Colonic mucosa (tissue), 4 donors: ENCODE results near the gene PPP1R9B. TPM values are rescaled to one million over a fixed set of nuclear protein-coding genes. Genes with fewer than 3 reads are reported as not detected.

Experiments
- DNase-seq: peaks from one replicate; pipeline ENCODE4 v3.0.0-alpha.2; 2020
- H3K27ac ChIP-seq: fragments of 200-600 bp; one replicate; pipeline ENCODE4 v1.8.0; 2021
- H3K27me3 ChIP-seq: fragments of 200-600 bp; one replicate; pipeline ENCODE4 v1.8.0; 2021
- H3K36me3 ChIP-seq: fragments of 200-600 bp; one replicate; pipeline ENCODE4 v1.8.0; 2021
- H3K4me1 ChIP-seq: fragments of 200-600 bp; one replicate; pipeline ENCODE4 v1.8.0; 2021; ENCODE audit warnings: mild to moderate bottlenecking
- H3K4me3 ChIP-seq: fragments of 200-600 bp; one replicate; pipeline ENCODE4 v1.8.0; 2021
- H3K9ac ChIP-seq, 2 donors: one replicate each; pipeline ENCODE4 v1.7.0; 2013; ENCODE audit warnings: control low read depth in 2 of 2, low read depth in 2 of 2, low read length in 2 of 2
- H3K9me3 ChIP-seq: fragments of 200-600 bp; one replicate; pipeline ENCODE4 v1.8.0; 2021
- intact Hi-C: fragments of 100-400 bp; cut with DNase I; formaldehyde crosslinking; loops from one replicate; pipeline ENCODE4 v1.14.1; 2022
- total RNA-seq, 2 donors: library from RNA; stranded (reverse); fragmentation: NEBNext Ultra II Directional in 1 of 2; extraction: Animal tissue kit (Norgen Biotek cat#: 25700) in 1 of 2; gene quantifications; one replicate each; pipeline ENCODE4 v1.2.1, GENCODE V29; 2021
- TF ChIP-seq, protein P1 (sequence below): fragments of 200-600 bp; IDR thresholded peaks from one replicate; pipeline ENCODE4 v1.8.0; 2022; ENCODE audit warnings: antibody characterized with exemption, mild to moderate bottlenecking
- donor health status: healthy.
- donor health status: DM: no; HTN: no; CAD: no.
- donor health status: DM: no; HTN: no; CAD: no.

Gene PPP1R9B
- total RNA-seq, 2 donors from 2014 or later, result 36.6 to 43.2 TPM

- TF ChIP-seq, protein P1, sequence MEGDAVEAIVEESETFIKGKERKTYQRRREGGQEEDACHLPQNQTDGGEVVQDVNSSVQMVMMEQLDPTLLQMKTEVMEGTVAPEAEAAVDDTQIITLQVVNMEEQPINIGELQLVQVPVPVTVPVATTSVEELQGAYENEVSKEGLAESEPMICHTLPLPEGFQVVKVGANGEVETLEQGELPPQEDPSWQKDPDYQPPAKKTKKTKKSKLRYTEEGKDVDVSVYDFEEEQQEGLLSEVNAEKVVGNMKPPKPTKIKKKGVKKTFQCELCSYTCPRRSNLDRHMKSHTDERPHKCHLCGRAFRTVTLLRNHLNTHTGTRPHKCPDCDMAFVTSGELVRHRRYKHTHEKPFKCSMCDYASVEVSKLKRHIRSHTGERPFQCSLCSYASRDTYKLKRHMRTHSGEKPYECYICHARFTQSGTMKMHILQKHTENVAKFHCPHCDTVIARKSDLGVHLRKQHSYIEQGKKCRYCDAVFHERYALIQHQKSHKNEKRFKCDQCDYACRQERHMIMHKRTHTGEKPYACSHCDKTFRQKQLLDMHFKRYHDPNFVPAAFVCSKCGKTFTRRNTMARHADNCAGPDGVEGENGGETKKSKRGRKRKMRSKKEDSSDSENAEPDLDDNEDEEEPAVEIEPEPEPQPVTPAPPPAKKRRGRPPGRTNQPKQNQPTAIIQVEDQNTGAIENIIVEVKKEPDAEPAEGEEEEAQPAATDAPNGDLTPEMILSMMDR, result no peak
- intact Hi-C loops, result no loop called here
- Histone ChIP-seq H3K27me3 (no peaks in the 10 kb centered on the region), H3K9ac (no peak overlapping the region), H3K27ac (no peak overlapping the region), H3K4me3 (no peak overlapping the region), H3K9me3 (no peaks in the 10 kb centered on the region), H3K36me3 (no peaks in the 10 kb centered on the region), H3K4me1 (no peaks in the 10 kb centered on the region)
- no peak for DNase-seq
Observed at GRCh38 chr17:50184611-50185398, 34.3 kb upstream of the PPP1R9B start.

DNA sequence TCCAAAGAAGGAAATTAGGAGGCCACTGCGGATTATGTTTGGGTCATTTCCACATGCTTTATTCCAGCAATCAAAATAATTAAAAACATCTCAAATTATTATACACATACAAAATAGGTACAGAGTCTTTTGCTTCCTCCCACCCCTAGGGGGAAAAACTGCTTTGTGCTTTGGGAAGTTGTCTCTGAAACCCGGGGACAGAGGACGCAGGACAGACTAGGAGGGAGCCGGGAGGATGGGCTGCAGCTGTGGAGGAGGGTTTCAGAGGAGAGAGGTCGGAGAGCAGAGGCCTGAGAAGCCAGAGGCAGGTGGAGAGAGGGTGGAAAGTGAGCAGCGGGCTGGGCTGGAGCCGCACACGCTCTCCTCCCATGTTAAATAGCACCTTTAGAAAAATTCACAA, 33.6 kb upstream of the PPP1R9B start:
- Histone ChIP-seq H3K4me3 (no peak overlapping the region), H3K27me3 (no peaks in the 10 kb centered on the region), H3K27ac (no peak overlapping the region), H3K9ac (no peak overlapping the region), H3K9me3 (no peaks in the 10 kb centered on the region), H3K36me3 (no peaks in the 10 kb centered on the region), H3K4me1 (no peaks in the 10 kb centered on the region)
- intact Hi-C loops, result no loop called here
- DNase-seq, result no peak
- TF ChIP-seq, protein P1, result no peak

DNA sequence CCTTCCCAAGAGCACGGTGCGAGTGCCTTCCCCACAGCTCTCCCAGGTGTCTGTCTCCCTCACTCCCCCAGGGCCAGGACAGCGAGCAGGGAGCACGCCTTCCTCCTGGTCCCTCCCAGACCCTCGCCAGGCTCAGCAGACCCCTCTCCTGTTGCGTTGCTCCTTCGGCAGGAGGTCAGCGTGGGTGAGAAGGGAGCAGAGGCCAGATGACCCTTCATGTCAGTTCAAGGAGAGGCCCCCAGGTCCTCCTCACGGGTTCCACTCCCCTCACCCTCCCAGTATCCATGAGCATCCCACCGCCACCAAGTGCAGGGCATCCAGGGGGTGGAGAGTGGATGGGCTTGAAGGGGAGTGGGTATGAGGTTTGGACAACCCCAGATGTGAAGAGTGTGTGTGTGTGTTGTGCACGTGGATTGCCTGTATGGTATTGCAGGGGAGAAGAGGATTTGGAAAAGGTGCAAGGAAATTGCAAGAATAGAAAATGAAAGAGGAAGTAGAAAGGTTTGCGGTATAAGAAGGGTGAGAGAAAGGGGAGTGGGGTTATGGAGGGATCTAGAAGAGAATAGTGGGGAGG, 33.0 kb upstream of the PPP1R9B start:
- TF ChIP-seq, protein P1, result no peak
- no peak overlapping the region for H3K9ac ChIP-seq
- intact Hi-C loops, result no loop called here
- no peaks in the 10 kb centered on the region for H3K4me1 ChIP-seq
- no peak for DNase-seq
- no peak overlapping the region for H3K27ac ChIP-seq
- no peaks in the 10 kb centered on the region for H3K9me3 ChIP-seq
- H3K27me3 ChIP-seq, result no peaks in the 10 kb centered on the region
- no peak overlapping the region for H3K4me3 ChIP-seq
- H3K36me3 ChIP-seq, result no peaks in the 10 kb centered on the region

- TF ChIP-seq, protein P1, result no peak
- Histone ChIP-seq H3K27ac (no peak overlapping the region), H3K4me1 (peaks cover 3% of the 10 kb centered on the region), H3K36me3 (no peaks in the 10 kb centered on the region), H3K9me3 (no peaks in the 10 kb centered on the region), H3K9ac (no peak overlapping the region), H3K4me3 (no peak overlapping the region), H3K27me3 (no peaks in the 10 kb centered on the region)
- intact Hi-C loops, result no loop called here
- no peak for DNase-seq
Observed at GRCh38 chr17:50182783-50183420, 32.4 kb upstream of the PPP1R9B start.

- DNase-seq, result no peak
- Histone ChIP-seq H3K9me3 (no peaks in the 10 kb centered on the region), H3K27ac (no peak overlapping the region), H3K4me3 (no peak overlapping the region), H3K9ac (no peak overlapping the region), H3K36me3 (no peaks in the 10 kb centered on the region), H3K27me3 (no peaks in the 10 kb centered on the region), H3K4me1 (peaks cover 6% of the 10 kb centered on the region)
- intact Hi-C loops, result no loop called here
- TF ChIP-seq, protein P1, result no peak
Observed at GRCh38 chr17:50181591-50182560, 31.4 kb upstream of the PPP1R9B start.
